HEK293T (cell line): ENCODE measurements around the gene MTG2.

Experiments
- CTCF ChIA-PET: fragments of 350-600 bp; formaldehyde crosslinking; extraction: SDS; loops from one replicate; lab custom pipeline; 2021; ENCODE audit warnings: antibody characterized with exemption, inconsistent platforms; lab: Yijun Ruan, JAX
- POLR2A ChIA-PET: fragments of 350-600 bp; formaldehyde crosslinking; extraction: SDS; loops from one replicate; lab custom pipeline; 2020; ENCODE audit warnings: antibody characterized with exemption, inconsistent platforms; lab: Yijun Ruan, JAX
- DNase-seq: peaks from one replicate; pipeline ENCODE4 v3.0.0; 2012; ENCODE audit warnings: mixed read lengths; ENCODE audit errors: extremely low spot score
- ARNT ChIP-seq: fragments of 450-650 bp; IDR thresholded peaks from 2 replicates; pipeline ENCODE4 v1.6.1; 2017; ENCODE audit warnings: mild to moderate bottlenecking
- BHLHE40 ChIP-seq: fragments of 450-650 bp; IDR thresholded peaks from 2 replicates; pipeline ENCODE4 v1.6.1; 2016; ENCODE audit warnings: mild to moderate bottlenecking, moderate library complexity, borderline replicate concordance
- CTBP1 ChIP-seq: fragments of 450-650 bp; IDR thresholded peaks from 2 replicates; pipeline ENCODE4 v1.6.1; 2016; ENCODE audit warnings: borderline replicate concordance
- ELF4 ChIP-seq: fragments of 450-650 bp; IDR thresholded peaks from 2 replicates; pipeline ENCODE4 v1.6.1; 2017; ENCODE audit warnings: antibody characterized with exemption
- FOXA1 ChIP-seq: fragments of 450-650 bp; IDR thresholded peaks from 2 replicates; pipeline ENCODE4 v1.6.1; 2016; ENCODE audit warnings: mild to moderate bottlenecking
- FOXK2 ChIP-seq: fragments of 450-650 bp; IDR thresholded peaks from 2 replicates; pipeline ENCODE4 v1.6.1; 2016; ENCODE audit warnings: mild to moderate bottlenecking
- FOXM1 ChIP-seq: fragments of 450-650 bp; IDR thresholded peaks from 2 replicates; pipeline ENCODE4 v1.6.1; 2017; ENCODE audit warnings: mild to moderate bottlenecking, borderline replicate concordance
- HDGF ChIP-seq: fragments of 450-650 bp; IDR thresholded peaks from 2 replicates; pipeline ENCODE4 v1.6.1; 2017; ENCODE audit warnings: antibody characterized with exemption, borderline replicate concordance
- L3MBTL2 ChIP-seq: fragments of 450-650 bp; conservative IDR thresholded peaks from 2 replicates; pipeline ENCODE4 v1.6.1; 2016; ENCODE audit warnings: mild to moderate bottlenecking
- LEF1 ChIP-seq: fragments of 450-650 bp; IDR thresholded peaks from 2 replicates; pipeline ENCODE4 v1.6.1; 2017; ENCODE audit warnings: mild to moderate bottlenecking, borderline replicate concordance
- NFRKB ChIP-seq: fragments of 450-650 bp; IDR thresholded peaks from 2 replicates; pipeline ENCODE4 v1.6.1; 2016; ENCODE audit warnings: mild to moderate bottlenecking, moderate library complexity
- PKNOX1 ChIP-seq: fragments of 450-650 bp; IDR thresholded peaks from 2 replicates; pipeline ENCODE4 v1.6.1; 2016
- SP1 ChIP-seq: fragments of 450-650 bp; IDR thresholded peaks from 2 replicates; pipeline ENCODE4 v1.6.1; 2017
- SUZ12 ChIP-seq: fragments of 450-650 bp; IDR thresholded peaks from 2 replicates; pipeline ENCODE4 v1.6.1; 2016; ENCODE audit warnings: mild to moderate bottlenecking
- TARDBP ChIP-seq: fragments of 450-650 bp; IDR thresholded peaks from 2 replicates; pipeline ENCODE4 v1.6.1; 2016
- ZNF384 ChIP-seq: fragments of 450-650 bp; IDR thresholded peaks from 2 replicates; pipeline ENCODE4 v1.6.1; 2016

MTG2 gene

GRCh38 chr20:62234339-62234738 lies 51.5 kb downstream of the MTG2 start:
- POLR2A ChIA-PET = interaction anchor here (1.4 kb wide), 1 partner anchor 153 kb away, joined by 3 read pairs; the partner anchor contains the start of gene RPS21
- DNase-seq = no peak
- CTCF ChIA-PET = no interaction called here
- TF ChIP-seq TARDBP = no peak
- no peak for TF ChIP-seq FOXK2
- TF ChIP-seq ARNT = no peak
- no peak for TF ChIP-seq FOXM1
- TF ChIP-seq HDGF = no peak
- no peak for TF ChIP-seq BHLHE40
- TF ChIP-seq SP1 = no peak

- POLR2A ChIA-PET = no interaction called here
- no peak for DNase-seq
- CTCF ChIA-PET = no interaction called here
- TF ChIP-seq FOXA1 = no peak
- TF ChIP-seq HDGF = no peak
- TF ChIP-seq NFRKB = no peak
- TF ChIP-seq ELF4 = no peak
- TF ChIP-seq SP1 = no peak
- TF ChIP-seq FOXM1 = no peak
- TF ChIP-seq ARNT = no peak
- TF ChIP-seq CTBP1 = no peak
- no peak for TF ChIP-seq L3MBTL2
- no peak for TF ChIP-seq PKNOX1
- no peak for TF ChIP-seq LEF1
- TF ChIP-seq TARDBP = no peak
- TF ChIP-seq ZNF384 = no peak
- no peak for TF ChIP-seq BHLHE40
These were observed 52.4 kb downstream of the MTG2 start for GRCh38 chr20:62235001-62235776.

GRCh38 chr20:62235777-62236157 lies 52.9 kb downstream of the MTG2 start:
- CTCF ChIA-PET = no interaction called here
- no peak for TF ChIP-seq LEF1
- TF ChIP-seq ELF4 = no peak
- TF ChIP-seq ZNF384 = no peak
- TF ChIP-seq BHLHE40 = no peak
- no peak for DNase-seq
- POLR2A ChIA-PET = no interaction called here

- TF ChIP-seq SUZ12 = no peak
- no peak for TF ChIP-seq BHLHE40
- TF ChIP-seq PKNOX1 = no peak
- TF ChIP-seq ELF4 = no peak
- no peak for TF ChIP-seq FOXK2
- TF ChIP-seq LEF1 = no peak
- TF ChIP-seq HDGF = no peak
- no peak for TF ChIP-seq FOXA1
- no peak for TF ChIP-seq ZNF384
- TF ChIP-seq NFRKB = no peak
- no peak for TF ChIP-seq ARNT
- TF ChIP-seq CTBP1 = no peak
- no peak for TF ChIP-seq L3MBTL2
- no peak for TF ChIP-seq SP1
- no peak for TF ChIP-seq TARDBP
- no peak for TF ChIP-seq FOXM1
- no peak for DNase-seq
- ChIA-PET CTCF (no interaction called here), POLR2A (no interaction called here)
These were observed 53.4 kb downstream of the MTG2 start for GRCh38 chr20:62236200-62236599.

GRCh38 chr20:62236766-62237513 lies 54.1 kb downstream of the MTG2 start:
- CTCF ChIA-PET = no interaction called here
- POLR2A ChIA-PET = no interaction called here
- TF ChIP-seq LEF1 (no peak), FOXA1 (no peak), SUZ12 (no peak), BHLHE40 (no peak), PKNOX1 (no peak), CTBP1 (no peak), ARNT (no peak), SP1 (no peak), NFRKB (no peak)
- no peak for DNase-seq

GRCh38 chr20:62237514-62237800 lies 54.6 kb downstream of the MTG2 start:
- TF ChIP-seq ELF4 (no peak), FOXA1 (no peak), ZNF384 (no peak), PKNOX1 (no peak)
- ChIA-PET POLR2A (no interaction called here), CTCF (no interaction called here)
- no peak for DNase-seq
